DND-41 (cell line): ENCODE results near the gene CYB5R3.

Experiments
- CTCF ChIP-seq: IDR thresholded peaks from 2 replicates; pipeline ENCODE4 v1.5.1; 2012; ENCODE audit warnings: borderline replicate concordance, low read length, moderate library complexity, mild to moderate bottlenecking; ENCODE audit not compliant: poor library complexity, severe bottlenecking; ENCODE audit errors: extremely low read depth
- EZH2 ChIP-seq: IDR thresholded peaks from 3 replicates; pipeline ENCODE4 v1.6.1; 2012; ENCODE audit warnings: borderline replicate concordance, low read depth, mild to moderate bottlenecking, moderate library complexity, low read length, inconsistent platforms; ENCODE audit not compliant: severe bottlenecking

- TF ChIP-seq CTCF, result no peak
- TF ChIP-seq EZH2, result no peak
Measured at GRCh38 chr22:42608136-42608822, 40.9 kb downstream of the CYB5R3 start.
